Measurements from ENCODE around the gene C9orf152.

The C9orf152 gene

GRCh38 chr9:110251212-110251611 is 43.3 kb upstream of the C9orf152 start:
- TF ChIP-seq Cebpa-rat (IDR thresholded peaks at IDR 0.05), result no peak
- no peaks in the 10 kb centered on the region for H3K27me3 ChIP-seq
- H3K9me3 ChIP-seq (replicated peaks in 1 of 11), result no peaks in the 10 kb centered on the region
- H3K27ac ChIP-seq, result no peak overlapping the region
- H3K4me1 ChIP-seq, result peaks cover 13 to 32% (median 17%) of the 10 kb centered on the region in 10 experiments
- no peak overlapping the region for H3K9ac ChIP-seq
- peaks cover 76 to 99% (median 96%) of the 10 kb centered on the region in 11 experiments for H4K20me1 ChIP-seq
- H3K36me3 ChIP-seq, result peaks cover 49 to 70% (median 57%) of the 10 kb centered on the region in 11 experiments
- H3K4me2 ChIP-seq, result no peak overlapping the region
- no peak overlapping the region for H3K4me3 ChIP-seq

- H3K4me1 ChIP-seq, result peaks cover 9 to 28% (median 13%) of the 10 kb centered on the region in 10 experiments
- no peaks in the 10 kb centered on the region for H3K27me3 ChIP-seq
- no peak for TF ChIP-seq Cebpa-rat (IDR thresholded peaks at IDR 0.05)
- H3K9ac ChIP-seq, result no peak overlapping the region
- no peak overlapping the region for H3K4me3 ChIP-seq
- peaks cover 71 to 100% (median 92%) of the 10 kb centered on the region in 11 experiments for H4K20me1 ChIP-seq
- H3K27ac ChIP-seq, result no peak overlapping the region
- no peaks in the 10 kb centered on the region for H3K9me3 ChIP-seq (replicated peaks in 1 of 11)
- H3K36me3 ChIP-seq, result peaks cover 62 to 86% (median 71%) of the 10 kb centered on the region in 11 experiments
- no peak overlapping the region for H3K4me2 ChIP-seq
Observed at GRCh38 chr9:110249603-110250002, 41.6 kb upstream of the C9orf152 start.

GRCh38 chr9:110248361-110248760 is 40.4 kb upstream of the C9orf152 start:
- TF ChIP-seq Cebpa-rat (IDR thresholded peaks at IDR 0.05), result no peak
- H3K9ac ChIP-seq, result no peak overlapping the region
- peaks cover 0 to 16% (median under 1%) of the 10 kb centered on the region in 10 experiments; a peak in 8 of 20 replicates for H3K4me1 ChIP-seq
- H3K4me2 ChIP-seq, result no peak overlapping the region
- no peak overlapping the region for H3K27ac ChIP-seq
- peaks cover 59 to 96% (median 83%) of the 10 kb centered on the region in 11 experiments; a peak in 20 of 22 replicates for H4K20me1 ChIP-seq
- H3K36me3 ChIP-seq, result peaks cover 72 to 95% (median 82%) of the 10 kb centered on the region in 11 experiments
- no peak overlapping the region for H3K4me3 ChIP-seq
- no peaks in the 10 kb centered on the region for H3K9me3 ChIP-seq (replicated peaks in 1 of 11)
- no peaks in the 10 kb centered on the region for H3K27me3 ChIP-seq

GRCh38 chr9:110246214-110246613 is 38.3 kb upstream of the C9orf152 start:
- no peak for TF ChIP-seq Cebpa-rat (IDR thresholded peaks at IDR 0.05)
- peaks cover 84 to 100% (median 96%) of the 10 kb centered on the region in 11 experiments for H3K36me3 ChIP-seq

GRCh38 chr9:110244616-110245015 is 36.7 kb upstream of the C9orf152 start:
- TF ChIP-seq Cebpa-rat (IDR thresholded peaks at IDR 0.05), result no peak
- H3K27me3 ChIP-seq, result no peaks in the 10 kb centered on the region
- no peak overlapping the region for H3K4me2 ChIP-seq
- H3K4me1 ChIP-seq, result no peaks in the 10 kb centered on the region
- no peaks in the 10 kb centered on the region for H3K9me3 ChIP-seq (replicated peaks in 1 of 11)
- peaks cover 68 to 86% (median 80%) of the 10 kb centered on the region in 11 experiments for H3K36me3 ChIP-seq
- no peak overlapping the region for H3K4me3 ChIP-seq
- no peak overlapping the region for H3K9ac ChIP-seq
- H3K27ac ChIP-seq, result no peak overlapping the region
- peaks cover 33 to 66% (median 45%) of the 10 kb centered on the region in 11 experiments; a peak in 20 of 22 replicates for H4K20me1 ChIP-seq

More at GRCh38 chr9:110246214-110246613, 38.3 kb upstream of the C9orf152 start:
- H3K27ac ChIP-seq, result no peak overlapping the region
- H3K27me3 ChIP-seq, result no peaks in the 10 kb centered on the region
- H3K9me3 ChIP-seq (replicated peaks in 1 of 11), result no peaks in the 10 kb centered on the region
- H3K9ac ChIP-seq, result no peak overlapping the region
- no peaks in the 10 kb centered on the region for H3K4me1 ChIP-seq
- H3K4me3 ChIP-seq, result no peak overlapping the region
- H3K4me2 ChIP-seq, result no peak overlapping the region
- peaks cover 42 to 82% (median 61%) of the 10 kb centered on the region in 11 experiments; a peak in 20 of 22 replicates for H4K20me1 ChIP-seq

- Histone ChIP-seq H3K9me3 (replicated peaks in 1 of 11) (no peaks in the 10 kb centered on the region), H3K9ac (no peak overlapping the region), H4K20me1 (peaks cover 13 to 39% (median 18%) of the 10 kb centered on the region in 11 experiments; a peak in 19 of 22 replicates), H3K4me1 (no peaks in the 10 kb centered on the region), H3K4me2 (no peak overlapping the region), H3K27me3 (no peaks in the 10 kb centered on the region), H3K36me3 (peaks cover 43 to 59% (median 52%) of the 10 kb centered on the region in 11 experiments), H3K27ac (no peak overlapping the region), H3K4me3 (no peak overlapping the region)
- no peak for TF ChIP-seq Cebpa-rat (IDR thresholded peaks at IDR 0.05)
Observed at GRCh38 chr9:110241858-110242321, 33.9 kb upstream of the C9orf152 start.

GRCh38 chr9:110241260-110241857 is 33.4 kb upstream of the C9orf152 start:
- no peak overlapping the region for H3K27ac ChIP-seq
- H4K20me1 ChIP-seq, result peaks cover 8 to 34% (median 13%) of the 10 kb centered on the region in 11 experiments; a peak in 18 of 22 replicates
- no peaks in the 10 kb centered on the region for H3K9me3 ChIP-seq (replicated peaks in 1 of 11)
- no peak overlapping the region for H3K4me3 ChIP-seq
- peaks cover 38 to 53% (median 47%) of the 10 kb centered on the region in 11 experiments for H3K36me3 ChIP-seq
- H3K27me3 ChIP-seq, result no peaks in the 10 kb centered on the region
- no peak overlapping the region for H3K4me2 ChIP-seq
- H3K9ac ChIP-seq, result no peak overlapping the region
- TF ChIP-seq Cebpa-rat (IDR thresholded peaks at IDR 0.05), result no peak
- no peaks in the 10 kb centered on the region for H3K4me1 ChIP-seq

- peaks cover 5 to 11% (median 6%) of the 10 kb centered on the region in 11 experiments; a peak in 19 of 22 replicates for H3K9me3 ChIP-seq (replicated peaks in 1 of 11)
- no peak for TF ChIP-seq Cebpa-rat (IDR thresholded peaks at IDR 0.05)
- H3K27ac ChIP-seq, result no peak overlapping the region
- no peaks in the 10 kb centered on the region for H3K4me1 ChIP-seq
- H3K27me3 ChIP-seq, result no peaks in the 10 kb centered on the region
- peaks cover 0 to 22% (median 6%) of the 10 kb centered on the region in 11 experiments; a peak in 10 of 22 replicates for H4K20me1 ChIP-seq
- H3K36me3 ChIP-seq, result peaks cover 29 to 43% (median 36%) of the 10 kb centered on the region in 11 experiments
- no peak overlapping the region for H3K9ac ChIP-seq
- no peak overlapping the region for H3K4me3 ChIP-seq
- no peak overlapping the region for H3K4me2 ChIP-seq
Observed at GRCh38 chr9:110240198-110240597, 32.2 kb upstream of the C9orf152 start.

GRCh38 chr9:110228321-110228720 is 20.4 kb upstream of the C9orf152 start:
- Histone ChIP-seq H3K27me3 (no peaks in the 10 kb centered on the region), H3K27ac (no peak overlapping the region), H4K20me1 (no peaks in the 10 kb centered on the region), H3K9me3 (replicated peaks in 1 of 11) (no peaks in the 10 kb centered on the region), H3K4me1 (no peaks in the 10 kb centered on the region), H3K9ac (no peak overlapping the region), H3K4me3 (no peak overlapping the region), H3K4me2 (no peak overlapping the region), H3K36me3 (no peaks in the 10 kb centered on the region)
- no peak for TF ChIP-seq Cebpa-rat (IDR thresholded peaks at IDR 0.05)

GRCh38 chr9:110224583-110224982 is 16.6 kb upstream of the C9orf152 start:
- TF ChIP-seq Cebpa-rat (IDR thresholded peaks at IDR 0.05), result no peak
- Histone ChIP-seq H3K4me1 (no peaks in the 10 kb centered on the region), H3K9ac (no peak overlapping the region), H3K4me2 (no peak overlapping the region), H3K4me3 (no peak overlapping the region), H3K27me3 (no peaks in the 10 kb centered on the region), H4K20me1 (no peaks in the 10 kb centered on the region), H3K36me3 (no peaks in the 10 kb centered on the region), H3K27ac (no peak overlapping the region), H3K9me3 (replicated peaks in 1 of 11) (no peaks in the 10 kb centered on the region)
